ENCODE results near the gene USPL1. TPM values are rescaled to one million over a fixed set of nuclear protein-coding genes. Genes with fewer than 3 reads are reported as not detected.

The USPL1 gene
- total RNA-seq, 2 donors from 2014 or later: 8.5 to 12.7 TPM

Other genes with a start within 250 kb of the USPL1 start
- gene UBE2L5, start 195.4 kb upstream of the USPL1 start, total RNA-seq: not detected
- 100 to 1,000 TPM; 168 to 184 TPM for gene HMGB1, start 152.0 kb upstream of the USPL1 start, total RNA-seq
- 10 to 100 TPM; 12.8 to 26.9 TPM for gene ALOX5AP, start 117.6 kb downstream of the USPL1 start, total RNA-seq

Data from left cardiac atrium (tissue), 2 donors.